PC-9 (cell line): ENCODE data around the gene TFCP2L1. TPM values are rescaled to one million over a fixed set of nuclear protein-coding genes. Genes with fewer than 3 reads are reported as not detected.

Experiments used
- BruUV-seq: library from RNA; stranded (reverse); fragments of 400-500 nt; replicated peaks from 2 replicates; lab custom pipeline; 2021; lab: Mats Ljungman, UMichigan
- CTCF ChIA-PET: fragments of 300-600 bp; sonication (Branson Sonifier 250); formaldehyde crosslinking; loops from one replicate; lab custom pipeline; 2022; ENCODE audit warnings: antibody characterized with exemption; lab: Charles Lee
- POLR2A ChIA-PET: fragments of 300-600 bp; sonication (Branson Sonifier 250); formaldehyde crosslinking; loops from one replicate; lab custom pipeline; 2022; ENCODE audit warnings: antibody characterized with exemption; ENCODE audit not compliant: unreplicated experiment; lab: Charles Lee
- DNase-seq, 2 experiments: peaks; one replicate each; pipeline versions ENCODE4 v3.0.0 to v3.0.0-alpha.2; 2015 to 2022; ENCODE audit warnings: mixed read lengths in 1 of 2
- H2AFZ ChIP-seq: fragments of 200-600 bp; sonication (generic); 2 replicates; pipeline ENCODE4 v1.8.1; 2017; ENCODE audit warnings: antibody characterized with exemption
- H3F3A ChIP-seq: fragments of 200-600 bp; sonication (generic); 2 replicates; pipeline ENCODE4 v1.8.1; 2017; ENCODE audit warnings: antibody characterized with exemption, mild to moderate bottlenecking, low read depth; ENCODE audit not compliant: insufficient read depth
- H3K27ac ChIP-seq: fragments of 200-600 bp; sonication (generic); 2 replicates; pipeline ENCODE4 v1.6.1; 2016; ENCODE audit warnings: mixed run types
- H3K27me3 ChIP-seq: fragments of 200-600 bp; sonication (generic); 2 replicates; pipeline ENCODE4 v1.6.1; 2016; ENCODE audit warnings: low read depth, mixed run types; ENCODE audit not compliant: insufficient read depth
- H3K36me3 ChIP-seq: fragments of 200-600 bp; sonication (generic); 2 replicates; pipeline ENCODE4 v1.6.1; 2016; ENCODE audit warnings: low read depth, mixed run types
- H3K4me1 ChIP-seq: fragments of 200-600 bp; sonication (generic); replicated peaks from 2 replicates; pipeline ENCODE4 v1.6.1; 2016; ENCODE audit warnings: mixed run types; ENCODE audit not compliant: insufficient read depth
- H3K4me2 ChIP-seq: fragments of 200-600 bp; sonication (generic); 2 replicates; pipeline ENCODE4 v1.6.1; 2017; ENCODE audit warnings: mixed run types
- H3K4me3 ChIP-seq: fragments of 200-600 bp; sonication (generic); 2 replicates; pipeline ENCODE4 v1.6.1; 2016; ENCODE audit warnings: mixed run types
- H3K79me2 ChIP-seq: fragments of 200-600 bp; sonication (generic); 2 replicates; pipeline ENCODE4 v1.6.1; 2017; ENCODE audit warnings: low read depth, mixed run types
- H3K9me2 ChIP-seq: fragments of 200-600 bp; sonication (generic); 2 replicates; pipeline ENCODE4 v1.8.1; 2017; ENCODE audit warnings: mild to moderate bottlenecking; ENCODE audit not compliant: insufficient read depth
- H3K9me3 ChIP-seq: fragments of 200-600 bp; sonication (generic); 2 replicates; pipeline ENCODE4 v1.8.1; 2016; ENCODE audit warnings: low read depth; ENCODE audit not compliant: insufficient read depth
- H4K20me1 ChIP-seq: fragments of 200-600 bp; sonication (generic); 2 replicates; pipeline ENCODE4 v1.8.1; 2017; ENCODE audit not compliant: insufficient read depth
- CTCF ChIP-seq: fragments of 200-600 bp; sonication (generic); conservative IDR thresholded peaks from 2 replicates; pipeline ENCODE4 v1.6.1; 2017; ENCODE audit warnings: mixed run types, antibody characterized with exemption, mild to moderate bottlenecking, moderate library complexity
- EZH2 ChIP-seq: fragments of 200-600 bp; sonication (generic); IDR thresholded peaks from 2 replicates; pipeline ENCODE4 v1.8.0; 2017; ENCODE audit warnings: antibody characterized with exemption, low read depth
- intact Hi-C: fragments of 100-400 bp; cut with micrococcal nuclease; formaldehyde crosslinking; loops from one replicate; pipeline ENCODE4 v1.10.0; 2022; ENCODE audit not compliant: unreplicated experiment
- total RNA-seq: library from RNA; stranded (reverse); gene quantifications from 2 replicates; pipeline ENCODE4 v1.2.3, GENCODE V29; 2021

The TFCP2L1 gene
- total RNA-seq, 1 experiment from 2014 or later = 4.6 TPM

- no TSS peak for BruUV-seq
- no peaks in the 10 kb centered on the region for H3K36me3 ChIP-seq
- no peak overlapping the region for H3K27ac ChIP-seq
- no peaks in the 10 kb centered on the region for H3K79me2 ChIP-seq
- H3K4me2 ChIP-seq = peak overlapping the region; percentile 3; the same call in 1 of the 2 replicates
- peak; percentile 39 to 60 for DNase-seq
- no peaks in the 10 kb centered on the region for H3K9me3 ChIP-seq
- peaks cover 7% of the 10 kb centered on the region for H3K4me1 ChIP-seq
- ChIA-PET CTCF (interaction anchor here (0.7 kb wide), 1 partner anchor 195 kb away, joined by 5 read pairs; no protein-coding TSS in a partner anchor), POLR2A (interaction anchor here (0.6 kb wide), 1 partner anchor 215 kb away, joined by 3 read pairs; no protein-coding TSS in a partner anchor)
- TF ChIP-seq CTCF (no peak), EZH2 (no peak)
- no peak overlapping the region for H2AFZ ChIP-seq
- no peaks in the 10 kb centered on the region for H3K27me3 ChIP-seq
- H3K4me3 ChIP-seq = no peak overlapping the region
- no peaks in the 10 kb centered on the region for H4K20me1 ChIP-seq
- H3K9me2 ChIP-seq = no peaks in the 10 kb centered on the region
- H3F3A ChIP-seq = no peaks in the 10 kb centered on the region
- intact Hi-C loops = no loop called here
These were observed 8.7 kb upstream of the TFCP2L1 start for GRCh38 chr2:121293450-121294325.

GRCh38 chr2:121291251-121291580 is 6.2 kb upstream of the TFCP2L1 start:
- ChIA-PET POLR2A (no interaction called here), CTCF (no interaction called here)
- Histone ChIP-seq H3K4me1 (peaks cover 7% of the 10 kb centered on the region), H4K20me1 (no peaks in the 10 kb centered on the region), H3K27me3 (no peaks in the 10 kb centered on the region), H3K4me3 (no peak overlapping the region), H3K4me2 (no peak overlapping the region), H3F3A (peaks cover 4% of the 10 kb centered on the region; the same call in 1 of the 2 replicates), H3K9me2 (no peaks in the 10 kb centered on the region), H3K36me3 (no peaks in the 10 kb centered on the region), H2AFZ (no peak overlapping the region), H3K27ac (no peak overlapping the region), H3K9me3 (no peaks in the 10 kb centered on the region), H3K79me2 (no peaks in the 10 kb centered on the region)
- TF ChIP-seq EZH2 (no peak), CTCF (no peak)
- no TSS peak for BruUV-seq
- DNase-seq = no peak
- intact Hi-C loops = no loop called here

GRCh38 chr2:121289271-121289670 is 4.3 kb upstream of the TFCP2L1 start:
- H3K79me2 ChIP-seq = no peaks in the 10 kb centered on the region
- DNase-seq = no peak
- H3K4me1 ChIP-seq = peaks cover 10% of the 10 kb centered on the region
- no peaks in the 10 kb centered on the region for H3K9me3 ChIP-seq
- no peak overlapping the region for H3K4me2 ChIP-seq
- no peaks in the 10 kb centered on the region for H3K27me3 ChIP-seq
- intact Hi-C loops = loop anchor here (10.0 kb wide), 1 partner anchor 84 kb away; no protein-coding TSS in a partner anchor
- H3K4me3 ChIP-seq = no peak overlapping the region
- no peak overlapping the region for H2AFZ ChIP-seq
- no peaks in the 10 kb centered on the region for H4K20me1 ChIP-seq
- TF ChIP-seq EZH2 = no peak
- TF ChIP-seq CTCF = no peak
- no peak overlapping the region for H3K27ac ChIP-seq
- ChIA-PET POLR2A (no interaction called here), CTCF (no interaction called here)
- peaks cover 6% of the 10 kb centered on the region; the same call in 1 of the 2 replicates for H3F3A ChIP-seq
- H3K36me3 ChIP-seq = no peaks in the 10 kb centered on the region
- BruUV-seq = no TSS peak
- H3K9me2 ChIP-seq = no peaks in the 10 kb centered on the region
